ENCODE data around the gene LAMC2.

The LAMC2 gene

DNA sequence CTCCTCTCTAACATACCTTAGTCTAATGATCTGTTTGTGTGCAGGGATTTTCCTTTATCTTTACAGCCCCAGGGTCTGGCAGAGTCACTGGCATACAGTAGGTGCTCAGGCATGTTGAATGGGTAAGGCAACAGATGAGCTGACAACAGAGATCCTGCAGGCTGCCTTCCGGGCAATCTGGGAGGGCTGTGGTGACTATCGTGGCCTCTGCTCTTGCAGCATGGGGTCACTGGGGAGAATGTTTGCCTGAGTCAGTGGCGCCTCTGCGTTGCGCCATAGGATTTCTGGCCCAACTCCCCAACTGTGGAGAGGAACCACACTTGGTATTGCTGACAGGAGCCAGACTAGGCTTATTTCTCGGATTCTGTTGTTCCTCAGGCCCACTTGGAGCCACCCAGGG is 93.8 kb downstream of the LAMC2 start:
- CTCF ChIA-PET = interaction anchor here (0.7 to 7.9 kb wide), 16 partner anchors 9 to 330 kb away, joined by 3 to 80 read pairs (median 4); no protein-coding TSS in a partner anchor
- TF ChIP-seq, protein P1, sequence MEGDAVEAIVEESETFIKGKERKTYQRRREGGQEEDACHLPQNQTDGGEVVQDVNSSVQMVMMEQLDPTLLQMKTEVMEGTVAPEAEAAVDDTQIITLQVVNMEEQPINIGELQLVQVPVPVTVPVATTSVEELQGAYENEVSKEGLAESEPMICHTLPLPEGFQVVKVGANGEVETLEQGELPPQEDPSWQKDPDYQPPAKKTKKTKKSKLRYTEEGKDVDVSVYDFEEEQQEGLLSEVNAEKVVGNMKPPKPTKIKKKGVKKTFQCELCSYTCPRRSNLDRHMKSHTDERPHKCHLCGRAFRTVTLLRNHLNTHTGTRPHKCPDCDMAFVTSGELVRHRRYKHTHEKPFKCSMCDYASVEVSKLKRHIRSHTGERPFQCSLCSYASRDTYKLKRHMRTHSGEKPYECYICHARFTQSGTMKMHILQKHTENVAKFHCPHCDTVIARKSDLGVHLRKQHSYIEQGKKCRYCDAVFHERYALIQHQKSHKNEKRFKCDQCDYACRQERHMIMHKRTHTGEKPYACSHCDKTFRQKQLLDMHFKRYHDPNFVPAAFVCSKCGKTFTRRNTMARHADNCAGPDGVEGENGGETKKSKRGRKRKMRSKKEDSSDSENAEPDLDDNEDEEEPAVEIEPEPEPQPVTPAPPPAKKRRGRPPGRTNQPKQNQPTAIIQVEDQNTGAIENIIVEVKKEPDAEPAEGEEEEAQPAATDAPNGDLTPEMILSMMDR (IDR thresholded peaks at IDR 0.05; ENCODE audit: insufficient read depth, low read length, missing control alignments) = no peak
- DNase-seq (ENCODE audit: low read depth, low spot score) = no peak
- POLR2A ChIA-PET = interaction anchor here (0.7 to 1.4 kb wide), 2 partner anchors 45 to 192 kb away, joined by 3 to 5 read pairs; partner anchors contain the start of gene SMG7
- H3K4me3 ChIP-seq (ENCODE audit: low read depth, low read length) = no peak overlapping the region

DNA sequence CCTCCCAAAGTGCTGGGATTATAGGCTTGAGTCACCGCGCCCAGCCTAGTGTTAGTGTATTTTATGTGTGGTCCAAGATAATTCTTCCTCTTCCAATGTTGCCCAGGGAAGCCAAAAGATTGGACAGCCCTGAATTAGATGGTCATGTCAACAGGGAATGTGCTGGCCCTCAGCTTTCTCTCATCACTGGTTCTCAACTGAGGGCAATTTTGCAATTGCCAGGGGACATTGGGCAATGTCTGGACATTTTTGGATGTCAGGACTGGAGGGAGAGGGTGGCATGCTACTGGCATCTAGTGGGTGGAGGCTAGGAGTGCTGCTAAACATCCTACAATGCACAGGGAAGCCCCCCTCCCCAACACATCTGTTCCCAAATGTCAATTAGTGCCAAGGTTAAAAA is 95.0 kb downstream of the LAMC2 start:
- DNase-seq (ENCODE audit: low read depth, low spot score) = no peak
- ChIA-PET CTCF (interaction anchor here (0.7 to 7.9 kb wide), 26 partner anchors 11 to 404 kb away, joined by 3 to 80 read pairs (median 5); no protein-coding TSS in a partner anchor), POLR2A (interaction anchor here (1.0 to 1.1 kb wide), 2 partner anchors 8 to 132 kb away, joined by 3 read pairs; no protein-coding TSS in a partner anchor)
- H3K4me3 ChIP-seq (ENCODE audit: low read depth, low read length) = no peak overlapping the region
- TF ChIP-seq, protein P1 (IDR thresholded peaks at IDR 0.05; ENCODE audit: insufficient read depth, low read length, missing control alignments) = peak; percentile 50

GRCh38 chr1:183281553-183282091 is 95.6 kb downstream of the LAMC2 start:
- ChIA-PET CTCF (interaction anchor here (0.6 to 7.9 kb wide), 39 partner anchors 11 to 403 kb away, joined by 3 to 80 read pairs (median 4); no protein-coding TSS in a partner anchor), POLR2A (interaction anchor here (0.7 to 1.1 kb wide), 3 partner anchors 9 to 256 kb away, joined by 3 read pairs; no protein-coding TSS in a partner anchor)
- DNase-seq (ENCODE audit: low read depth, low spot score) = no peak
- TF ChIP-seq, protein P1 (IDR thresholded peaks at IDR 0.05; ENCODE audit: insufficient read depth, low read length, missing control alignments) = peak; percentile 93
- H3K4me3 ChIP-seq (ENCODE audit: low read depth, low read length) = no peak overlapping the region

DNA sequence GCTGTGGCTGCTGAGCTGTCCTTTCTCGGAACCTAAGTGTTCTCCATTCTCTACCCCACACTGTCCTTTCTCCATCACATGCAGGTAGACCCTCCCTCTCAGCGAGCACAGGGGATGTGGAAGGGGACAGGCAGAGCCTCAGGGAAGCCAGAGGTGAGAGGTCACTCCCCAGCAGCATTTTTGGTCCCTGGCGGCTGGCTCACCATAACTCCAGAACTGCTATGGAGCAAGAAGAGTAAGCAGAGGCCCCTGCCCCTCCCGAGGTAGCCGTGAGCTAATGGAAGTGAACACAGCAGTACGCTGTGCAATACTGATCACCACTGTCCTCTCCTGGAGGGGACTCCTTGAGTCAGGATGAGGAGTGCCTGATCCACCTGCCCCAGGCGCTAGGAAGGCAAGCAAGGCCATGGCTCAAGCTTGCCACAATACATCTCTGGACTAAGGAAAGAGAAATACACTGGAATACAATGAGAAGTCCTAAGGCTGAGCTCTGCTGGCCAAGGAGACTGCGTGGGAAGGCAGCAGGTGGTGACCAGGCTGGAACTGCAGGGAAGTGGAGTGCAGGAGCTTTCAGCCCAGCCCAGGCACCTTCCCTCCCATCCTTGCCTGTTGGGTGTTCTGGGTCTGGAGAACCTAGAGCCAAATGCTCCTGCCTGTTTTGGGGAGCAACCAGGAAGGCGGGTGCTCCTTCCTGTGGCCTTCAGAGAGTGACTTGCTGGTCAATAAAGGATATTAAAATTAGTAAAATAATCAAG is 96.2 kb downstream of the LAMC2 start:
- no peak for DNase-seq (ENCODE audit: low read depth, low spot score)
- TF ChIP-seq, protein P1 (IDR thresholded peaks at IDR 0.05; ENCODE audit: insufficient read depth, low read length, missing control alignments) = no peak
- POLR2A ChIA-PET = interaction anchor here (0.7 to 1.0 kb wide), 2 partner anchors 10 to 257 kb away, joined by 3 read pairs; no protein-coding TSS in a partner anchor
- CTCF ChIA-PET = interaction anchor here (0.6 to 7.9 kb wide), 40 partner anchors 10 to 441 kb away, joined by 3 to 80 read pairs (median 4); no protein-coding TSS in a partner anchor
- no peak overlapping the region for H3K4me3 ChIP-seq (ENCODE audit: low read depth, low read length)

- no peak for DNase-seq (ENCODE audit: low read depth, low spot score)
- H3K4me3 ChIP-seq (ENCODE audit: low read depth, low read length) = no peak overlapping the region
- TF ChIP-seq, protein P1 (IDR thresholded peaks at IDR 0.05; ENCODE audit: insufficient read depth, low read length, missing control alignments) = no peak
- ChIA-PET POLR2A (no interaction called here), CTCF (interaction anchor here (1.0 to 7.9 kb wide), 7 partner anchors 9 to 262 kb away, joined by 3 to 80 read pairs (median 23); no protein-coding TSS in a partner anchor)
Measured at GRCh38 chr1:183283286-183283685, 97.2 kb downstream of the LAMC2 start.

GRCh38 chr1:183284086-183284485 is 98.0 kb downstream of the LAMC2 start:
- POLR2A ChIA-PET = no interaction called here
- TF ChIP-seq, protein P1 (IDR thresholded peaks at IDR 0.05; ENCODE audit: insufficient read depth, low read length, missing control alignments) = no peak
- CTCF ChIA-PET = interaction anchor here (0.7 to 7.9 kb wide), 5 partner anchors 8 to 323 kb away, joined by 3 to 80 read pairs (median 43); no protein-coding TSS in a partner anchor
- DNase-seq (ENCODE audit: low read depth, low spot score) = no peak
- H3K4me3 ChIP-seq (ENCODE audit: low read depth, low read length) = no peak overlapping the region
